Measurements from ENCODE around the gene CEACAM7.
"Not testable (repeated sequence)": the region's sequence is repeated elsewhere in the genome, so short reads cannot be mapped to it uniquely, and the experiment has no call there.

Gene CEACAM7

DNA sequence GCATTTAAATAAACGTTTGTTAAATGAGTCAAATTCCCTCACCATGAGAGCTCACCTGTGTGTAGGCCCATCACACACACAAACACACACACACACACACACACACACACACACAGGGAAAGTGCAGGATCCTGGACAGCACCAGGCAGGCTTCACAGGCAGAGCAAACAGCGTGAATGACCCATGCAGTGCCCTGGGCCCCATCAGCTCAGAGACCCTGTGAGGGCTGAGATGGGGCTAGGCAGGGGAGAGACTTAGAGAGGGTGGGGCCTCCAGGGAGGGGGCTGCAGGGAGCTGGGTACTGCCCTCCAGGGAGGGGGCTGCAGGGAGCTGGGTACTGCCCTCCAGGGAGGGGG, 11.9 kb upstream of the CEACAM7 start:
- no peak for FAIRE-seq

DNA sequence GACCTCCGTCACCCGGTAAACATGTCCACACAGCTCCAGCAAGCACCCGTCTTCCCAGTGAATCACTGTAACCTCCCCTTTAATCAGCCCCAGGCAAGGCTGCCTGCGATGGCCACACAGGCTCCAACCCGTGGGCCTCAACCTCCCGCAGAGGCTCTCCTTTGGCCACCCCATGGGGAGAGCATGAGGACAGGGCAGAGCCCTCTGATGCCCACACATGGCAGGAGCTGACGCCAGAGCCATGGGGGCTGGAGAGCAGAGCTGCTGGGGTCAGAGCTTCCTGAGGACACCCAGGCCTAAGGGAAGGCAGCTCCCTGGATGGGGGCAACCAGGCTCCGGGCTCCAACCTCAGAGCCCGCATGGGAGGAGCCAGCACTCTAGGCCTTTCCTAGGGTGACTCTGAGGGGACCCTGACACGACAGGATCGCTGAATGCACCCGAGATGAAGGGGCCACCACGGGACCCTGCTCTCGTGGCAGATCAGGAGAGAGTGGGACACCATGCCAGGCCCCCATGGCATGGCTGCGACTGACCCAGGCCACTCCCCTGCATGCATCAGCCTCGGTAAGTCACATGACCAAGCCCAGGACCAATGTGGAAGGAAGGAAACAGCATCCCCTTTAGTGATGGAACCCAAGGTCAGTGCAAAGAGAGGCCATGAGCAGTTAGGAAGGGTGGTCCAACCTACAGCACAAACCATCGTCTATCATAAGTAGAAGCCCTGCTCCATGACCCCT, 11.3 kb upstream of the CEACAM7 start:
- FAIRE-seq = no peak

DNA sequence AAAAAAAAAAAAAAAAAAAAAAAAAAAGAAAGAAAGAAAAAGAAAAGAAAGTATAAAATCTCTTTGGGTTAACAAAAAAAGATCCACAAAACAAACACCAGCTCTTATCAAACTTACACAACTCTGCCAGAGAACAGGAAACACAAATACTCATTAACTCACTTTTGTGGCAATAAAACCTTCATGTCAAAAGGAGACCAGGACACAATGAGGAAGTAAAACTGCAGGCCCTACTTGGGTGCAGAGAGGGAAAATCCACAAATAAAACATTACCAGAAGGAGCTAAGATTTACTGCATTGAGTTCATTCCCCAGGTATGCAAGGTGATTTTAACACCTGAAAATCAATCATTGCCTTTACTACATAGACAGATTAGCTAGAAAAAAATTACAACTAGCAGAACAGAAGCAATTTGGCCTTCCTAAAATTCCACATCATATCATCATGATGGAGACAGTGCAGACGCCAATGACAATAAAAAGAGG, 10.7 kb upstream of the CEACAM7 start:
- peak; percentile 62 for FAIRE-seq

DNA sequence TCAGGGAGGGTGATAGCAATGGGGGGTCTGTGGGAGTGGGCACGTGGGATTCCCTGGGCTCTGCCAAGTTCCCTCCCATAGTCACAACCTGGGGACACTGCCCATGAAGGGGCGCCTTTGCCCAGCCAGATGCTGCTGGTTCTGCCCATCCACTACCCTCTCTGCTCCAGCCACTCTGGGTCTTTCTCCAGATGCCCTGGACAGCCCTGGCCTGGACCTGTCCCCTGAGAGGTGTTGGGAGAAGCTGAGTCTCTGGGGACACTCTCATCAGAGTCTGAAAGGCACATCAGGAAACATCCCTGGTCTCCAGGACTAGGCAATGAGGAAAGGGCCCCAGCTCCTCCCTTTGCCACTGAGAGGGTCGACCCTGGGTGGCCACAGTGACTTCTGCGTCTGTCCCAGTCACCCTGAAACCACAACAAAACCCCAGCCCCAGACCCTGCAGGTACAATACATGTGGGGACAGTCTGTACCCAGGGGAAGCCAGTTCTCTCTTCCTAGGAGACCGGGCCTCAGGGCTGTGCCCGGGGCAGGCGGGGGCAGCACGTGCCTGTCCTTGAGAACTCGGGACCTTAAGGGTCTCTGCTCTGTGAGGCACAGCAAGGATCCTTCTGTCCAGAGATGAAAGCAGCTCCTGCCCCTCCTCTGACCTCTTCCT, 9.3 kb upstream of the CEACAM7 start:
- no peak for FAIRE-seq

DNA sequence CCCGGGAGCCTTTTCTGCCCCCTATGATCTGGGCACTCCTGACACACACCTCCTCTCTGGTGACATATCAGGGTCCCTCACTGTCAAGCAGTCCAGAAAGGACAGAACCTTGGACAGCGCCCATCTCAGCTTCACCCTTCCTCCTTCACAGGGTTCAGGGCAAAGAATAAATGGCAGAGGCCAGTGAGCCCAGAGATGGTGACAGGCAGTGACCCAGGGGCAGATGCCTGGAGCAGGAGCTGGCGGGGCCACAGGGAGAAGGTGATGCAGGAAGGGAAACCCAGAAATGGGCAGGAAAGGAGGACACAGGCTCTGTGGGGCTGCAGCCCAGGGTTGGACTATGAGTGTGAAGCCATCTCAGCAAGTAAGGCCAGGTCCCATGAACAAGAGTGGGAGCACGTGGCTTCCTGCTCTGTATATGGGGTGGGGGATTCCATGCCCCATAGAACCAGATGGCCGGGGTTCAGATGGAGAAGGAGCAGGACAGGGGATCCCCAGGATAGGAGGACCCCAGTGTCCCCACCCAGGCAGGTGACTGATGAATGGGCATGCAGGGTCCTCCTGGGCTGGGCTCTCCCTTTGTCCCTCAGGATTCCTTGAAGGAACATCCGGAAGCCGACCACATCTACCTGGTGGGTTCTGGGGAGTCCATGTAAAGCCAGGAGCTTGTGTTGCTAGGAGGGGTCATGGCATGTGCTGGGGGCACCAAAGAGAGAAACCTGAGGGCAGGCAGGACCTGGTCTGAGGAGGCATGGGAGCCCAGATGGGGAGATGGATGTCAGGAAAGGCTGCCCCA, 8.5 kb upstream of the CEACAM7 start:
- FAIRE-seq = no peak

DNA sequence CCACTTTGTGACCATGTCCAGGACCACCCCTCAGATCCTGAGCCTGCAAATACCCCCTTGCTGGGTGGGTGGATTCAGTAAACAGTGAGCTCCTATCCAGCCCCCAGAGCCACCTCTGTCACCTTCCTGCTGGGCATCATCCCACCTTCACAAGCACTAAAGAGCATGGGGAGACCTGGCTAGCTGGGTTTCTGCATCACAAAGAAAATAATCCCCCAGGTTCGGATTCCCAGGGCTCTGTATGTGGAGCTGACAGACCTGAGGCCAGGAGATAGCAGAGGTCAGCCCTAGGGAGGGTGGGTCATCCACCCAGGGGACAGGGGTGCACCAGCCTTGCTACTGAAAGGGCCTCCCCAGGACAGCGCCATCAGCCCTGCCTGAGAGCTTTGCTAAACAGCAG, 7.7 kb upstream of the CEACAM7 start:
- no peak for FAIRE-seq

DNA sequence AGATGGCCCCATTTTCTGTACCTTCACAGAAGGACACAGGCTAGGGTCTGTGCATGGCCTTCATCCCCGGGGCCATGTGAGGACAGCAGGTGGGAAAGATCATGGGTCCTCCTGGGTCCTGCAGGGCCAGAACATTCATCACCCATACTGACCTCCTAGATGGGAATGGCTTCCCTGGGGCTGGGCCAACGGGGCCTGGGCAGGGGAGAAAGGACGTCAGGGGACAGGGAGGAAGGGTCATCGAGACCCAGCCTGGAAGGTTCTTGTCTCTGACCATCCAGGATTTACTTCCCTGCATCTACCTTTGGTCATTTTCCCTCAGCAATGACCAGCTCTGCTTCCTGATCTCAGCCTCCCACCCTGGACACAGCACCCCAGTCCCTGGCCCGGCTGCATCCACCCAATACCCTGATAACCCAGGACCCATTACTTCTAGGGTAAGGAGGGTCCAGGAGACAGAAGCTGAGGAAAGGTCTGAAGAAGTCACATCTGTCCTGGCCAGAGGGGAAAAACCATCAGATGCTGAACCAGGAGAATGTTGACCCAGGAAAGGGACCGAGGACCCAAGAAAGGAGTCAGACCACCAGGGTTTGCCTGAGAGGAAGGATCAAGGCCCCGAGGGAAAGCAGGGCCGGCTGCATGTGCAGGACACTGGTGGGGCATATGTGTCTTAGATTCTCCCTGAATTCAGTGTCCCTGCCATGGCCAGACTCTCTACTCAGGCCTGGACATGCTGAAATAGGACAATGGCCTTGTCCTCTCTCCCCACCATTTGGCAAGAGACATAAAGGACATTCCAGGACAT, 7.0 kb upstream of the CEACAM7 start:
- no peak for FAIRE-seq

DNA sequence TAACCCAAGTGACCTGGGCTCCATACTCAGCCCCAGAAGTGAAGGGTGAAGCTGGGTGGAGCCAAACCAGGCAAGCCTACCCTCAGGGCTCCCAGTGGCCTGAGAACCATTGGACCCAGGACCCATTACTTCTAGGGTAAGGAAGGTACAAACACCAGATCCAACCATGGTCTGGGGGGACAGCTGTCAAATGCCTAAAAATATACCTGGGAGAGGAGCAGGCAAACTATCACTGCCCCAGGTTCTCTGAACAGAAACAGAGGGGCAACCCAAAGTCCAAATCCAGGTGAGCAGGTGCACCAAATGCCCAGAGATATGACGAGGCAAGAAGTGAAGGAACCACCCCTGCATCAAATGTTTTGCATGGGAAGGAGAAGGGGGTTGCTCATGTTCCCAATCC, 6.1 kb upstream of the CEACAM7 start:
- FAIRE-seq = no peak

DNA sequence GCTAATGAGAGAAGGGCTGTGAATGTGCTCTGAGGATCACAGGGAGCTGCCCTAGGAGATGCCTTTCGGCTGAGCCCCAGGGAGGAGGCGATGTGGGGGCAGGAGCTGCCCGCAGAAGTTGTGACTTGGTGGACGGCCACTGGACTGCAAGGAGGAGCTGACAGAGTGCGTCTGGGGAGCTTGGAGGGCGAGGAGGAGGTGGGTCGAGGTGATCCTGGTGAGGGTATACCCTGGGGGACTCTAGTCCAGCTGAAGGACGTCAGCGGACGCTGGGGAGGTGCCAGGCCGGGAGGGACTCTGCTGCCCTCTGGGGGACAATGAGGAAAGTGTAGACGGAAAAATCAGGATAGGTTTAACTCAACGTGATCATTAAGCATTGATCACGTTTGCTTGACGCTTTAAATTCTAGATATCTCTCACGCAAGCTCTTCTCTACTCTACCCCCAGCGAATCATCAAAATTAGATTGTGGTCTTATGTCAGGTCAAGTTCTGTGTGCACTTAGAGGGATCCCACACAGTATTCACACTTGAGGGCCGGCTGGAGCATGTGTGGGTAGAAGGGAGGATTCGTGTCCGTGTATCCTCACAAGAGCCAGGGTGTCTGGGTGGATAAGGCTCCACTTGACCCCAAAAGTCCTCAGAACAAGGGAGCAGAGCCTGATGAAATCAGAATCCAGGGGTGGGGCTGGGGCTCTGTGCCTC, 3.3 kb upstream of the CEACAM7 start:
- FAIRE-seq = no peak

DNA sequence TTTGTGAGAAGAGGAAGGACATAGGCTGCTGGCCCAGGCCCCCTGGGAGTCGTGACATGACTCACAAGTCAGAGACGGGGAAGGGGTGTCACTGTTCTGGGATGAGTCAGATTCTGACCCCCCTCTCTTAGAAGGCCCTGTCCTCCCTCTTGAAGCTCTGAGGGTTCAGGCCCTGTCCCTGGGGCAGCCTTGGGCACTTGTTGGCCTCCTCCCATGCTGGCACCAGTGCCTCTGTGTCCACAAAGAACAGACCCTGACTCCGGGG, 2.7 kb upstream of the CEACAM7 start:
- no peak for FAIRE-seq

DNA sequence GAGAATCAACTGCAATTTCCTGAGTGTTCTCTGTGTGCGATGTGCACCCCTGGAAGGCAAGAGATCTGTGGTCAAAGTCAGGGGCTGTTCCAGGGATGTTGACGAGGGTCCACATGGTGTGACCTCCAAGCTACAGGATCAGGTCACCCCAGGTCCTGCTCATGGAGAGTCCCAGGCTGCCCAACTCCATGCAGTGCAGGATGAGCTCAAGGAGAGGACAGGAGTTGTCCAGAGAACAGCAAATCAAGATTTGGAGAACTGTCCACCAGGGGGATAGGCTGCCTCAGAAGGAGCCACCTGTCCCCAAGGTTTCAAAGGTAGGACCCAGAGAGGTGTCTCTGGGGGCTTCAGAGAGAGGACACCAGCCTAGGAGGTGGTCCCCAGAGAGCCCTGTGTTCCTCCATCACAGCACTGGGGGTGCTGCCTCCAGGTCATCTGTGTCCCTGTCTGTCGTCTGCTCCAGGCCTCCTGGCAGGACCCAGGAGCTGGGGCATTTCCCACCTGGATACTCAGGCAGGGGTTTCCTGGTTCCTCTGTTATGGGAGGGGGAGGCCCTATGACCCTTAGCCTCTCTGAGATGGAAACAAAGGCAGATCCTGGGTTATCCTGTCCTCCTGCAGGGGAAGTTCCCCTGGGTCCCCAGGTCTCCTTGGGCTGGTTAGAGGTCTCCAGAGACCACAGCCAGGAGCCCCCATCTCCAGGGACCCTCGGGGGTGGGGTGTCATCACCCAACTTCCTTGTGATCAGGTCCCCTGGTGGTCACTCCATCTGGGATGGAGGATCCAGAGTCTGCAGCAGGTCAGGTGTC, 2.1 kb upstream of the CEACAM7 start:
- FAIRE-seq = no peak

DNA sequence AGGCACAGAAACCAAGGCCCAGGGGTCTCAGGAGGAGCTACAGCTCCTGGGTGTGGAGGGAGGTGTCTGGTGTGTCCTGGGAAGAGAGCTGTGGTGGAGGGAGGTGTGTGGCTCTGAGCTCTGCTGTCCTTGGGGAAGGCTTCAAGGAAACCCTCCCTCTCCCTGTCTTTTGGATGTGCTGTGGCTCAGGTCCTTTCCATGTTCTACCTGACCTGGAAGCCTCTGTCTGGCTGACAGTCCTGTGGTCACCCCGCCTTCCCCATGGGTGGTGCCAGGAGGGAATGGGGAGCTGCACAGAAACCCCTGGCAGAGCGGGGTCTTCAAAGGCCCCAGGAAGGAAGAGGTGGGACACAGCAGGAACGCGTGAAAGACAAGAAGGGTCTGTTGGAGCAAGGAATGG, 617 bp upstream of the CEACAM7 start:
- no peak for FAIRE-seq

DNA sequence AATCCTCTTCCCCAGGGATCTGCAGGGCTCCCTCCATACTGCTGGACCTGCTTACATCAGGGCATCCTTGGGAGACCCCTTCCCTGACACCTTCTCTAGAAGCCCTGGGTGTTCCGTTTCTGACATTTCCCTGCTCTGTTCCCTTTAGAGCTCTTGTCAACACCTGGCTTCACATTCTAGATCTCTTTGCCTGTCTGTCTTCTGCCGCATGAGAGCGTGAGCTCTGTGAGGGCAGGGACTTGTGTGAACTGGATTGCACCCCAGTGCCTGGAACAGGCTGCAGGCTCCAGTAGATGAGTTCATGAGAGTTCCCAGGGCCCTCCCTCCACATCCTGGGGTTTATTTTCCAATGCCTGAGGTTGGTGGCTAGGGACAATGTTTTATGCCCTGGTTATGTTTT, 651 bp downstream of the CEACAM7 start:
- FAIRE-seq = no peak

DNA sequence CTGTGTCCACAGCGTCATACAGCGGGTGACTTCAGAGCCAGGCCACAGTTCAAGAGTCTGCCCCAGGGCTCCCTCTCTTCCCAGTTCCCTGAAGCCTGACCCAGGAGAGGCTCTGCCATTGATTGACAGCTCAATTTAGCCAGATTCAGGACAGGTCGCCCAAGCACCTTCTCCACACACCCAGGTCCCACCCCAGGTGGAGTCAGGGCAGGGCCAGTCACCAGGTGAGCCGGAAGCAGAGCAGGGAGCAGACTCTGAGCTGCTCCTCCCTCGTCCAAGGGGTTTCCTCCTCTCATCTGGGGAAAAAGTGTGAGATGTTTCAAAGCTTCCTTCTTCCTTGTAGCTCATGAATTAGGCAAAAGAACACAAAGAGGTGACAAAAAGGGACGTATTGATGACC, 5.6 kb downstream of the CEACAM7 start:
- FAIRE-seq = no peak

DNA sequence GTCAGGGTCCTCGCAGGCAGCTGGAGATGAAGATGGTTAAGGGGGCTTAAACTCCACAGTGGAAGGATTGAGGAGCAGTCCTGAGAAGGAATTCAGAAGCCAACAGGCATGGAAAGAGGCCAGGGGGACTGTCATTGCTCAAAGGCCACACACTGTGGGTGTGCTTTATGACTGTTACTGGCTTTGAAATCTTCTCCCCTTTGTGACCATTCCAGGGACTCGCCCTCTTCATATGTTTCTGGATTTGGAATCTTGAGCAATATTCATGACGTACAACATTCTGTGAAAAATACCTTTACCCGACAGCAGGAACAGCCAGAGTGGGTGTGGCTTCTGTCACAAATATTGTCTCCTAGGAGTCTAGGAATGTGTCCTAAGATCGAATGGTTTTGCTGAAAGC, 16.6 kb downstream of the CEACAM7 start:
- no peak for FAIRE-seq

DNA sequence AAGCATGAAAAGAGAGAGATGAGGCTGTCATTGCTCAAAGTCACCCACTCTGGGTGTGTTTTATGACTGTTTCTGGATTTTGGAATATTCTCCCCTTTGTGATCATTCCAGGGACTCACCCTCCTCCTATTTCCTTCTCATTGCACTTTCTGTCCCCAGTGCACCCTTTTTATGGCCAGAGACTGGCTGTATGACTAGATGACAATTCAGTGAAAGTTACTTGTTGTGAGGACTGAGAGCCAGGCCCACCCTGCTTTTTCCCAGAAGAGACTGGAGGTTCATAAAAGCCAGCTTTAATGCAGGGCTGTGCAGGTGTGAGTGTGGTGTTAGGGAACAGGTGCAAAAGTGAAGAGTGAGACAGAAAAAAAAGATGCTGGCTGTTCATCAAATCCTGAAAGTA, 17.3 kb downstream of the CEACAM7 start:
- FAIRE-seq = no peak

DNA sequence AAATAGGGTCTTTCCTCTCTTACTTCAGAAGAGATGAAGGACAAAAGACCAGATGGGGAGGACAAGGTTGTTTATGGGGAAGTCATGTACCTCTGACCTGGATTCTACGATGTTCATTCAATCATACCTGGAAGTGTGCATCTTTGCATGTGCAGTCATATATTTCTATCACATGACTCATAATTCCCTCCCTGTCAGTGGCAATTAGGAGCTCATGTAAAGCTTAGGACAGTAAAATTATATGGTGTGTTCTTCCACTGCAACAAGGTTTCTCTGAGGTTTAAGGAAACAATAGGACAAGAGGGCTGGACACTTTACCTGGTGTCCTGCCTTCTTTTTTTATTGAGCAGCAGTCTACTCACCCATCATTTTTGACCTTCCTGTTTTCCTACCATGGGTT, 19.8 kb downstream of the CEACAM7 start:
- peak; percentile 87 for FAIRE-seq

DNA sequence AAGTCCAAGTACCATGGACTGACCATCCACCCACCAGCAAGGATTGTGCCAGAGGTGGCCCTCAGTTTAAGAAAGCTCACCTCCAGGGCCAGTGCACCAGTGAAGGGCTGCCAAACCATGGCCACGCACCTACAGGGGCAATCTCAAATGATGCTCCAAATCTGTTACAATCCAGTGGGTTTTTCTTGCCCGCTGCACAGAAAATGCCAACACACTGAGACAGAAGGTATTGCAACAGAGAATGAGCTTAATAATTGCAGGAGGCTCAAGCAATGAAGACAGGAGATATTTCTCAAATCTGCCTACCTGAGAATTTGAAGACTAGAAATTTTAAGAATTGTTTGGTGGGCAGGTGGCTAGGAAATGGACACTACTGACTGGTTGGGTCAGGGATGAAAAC, 22.0 kb downstream of the CEACAM7 start:
- FAIRE-seq = no peak

DNA sequence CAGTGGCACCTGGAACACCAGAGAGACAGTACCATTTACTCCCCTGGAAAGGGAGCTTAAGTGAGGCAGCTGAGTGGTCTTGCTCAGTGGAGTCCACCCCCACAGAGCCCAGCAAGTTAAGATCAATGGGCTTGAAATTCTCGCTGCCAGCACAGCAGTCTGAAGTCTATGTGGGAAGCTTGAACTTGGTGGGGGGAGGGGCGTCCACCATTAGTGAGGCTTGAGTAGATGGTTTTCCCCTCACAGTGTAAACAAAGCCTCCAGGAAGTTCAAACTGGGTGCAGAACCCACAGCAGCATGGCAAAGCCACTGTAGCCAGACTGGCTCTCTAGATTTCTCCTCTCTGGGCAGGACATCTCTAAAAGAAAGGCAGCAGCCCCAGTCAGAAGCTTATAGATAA, 30.9 kb downstream of the CEACAM7 start:
- no peak for FAIRE-seq

DNA sequence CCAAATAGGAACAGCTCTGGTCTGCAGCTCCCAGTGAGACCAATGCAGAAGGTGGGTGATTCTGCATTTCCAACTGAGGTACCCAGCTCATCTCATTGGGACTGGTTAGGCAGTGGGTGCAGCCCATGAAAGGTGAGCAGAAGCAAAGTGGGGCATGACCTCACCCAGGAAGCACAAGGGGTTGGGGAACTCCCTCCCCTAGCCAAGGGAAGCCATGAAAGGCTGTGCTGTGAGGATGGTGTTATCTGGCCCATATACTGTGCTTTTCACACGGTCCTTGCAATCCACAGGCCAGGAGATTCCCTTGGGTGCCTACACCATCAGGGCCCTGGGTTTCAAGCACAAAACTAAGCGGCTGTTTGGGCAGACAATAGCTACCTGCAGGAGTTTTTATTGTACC, 31.3 kb downstream of the CEACAM7 start:
- FAIRE-seq = not testable (repeated sequence)

DNA sequence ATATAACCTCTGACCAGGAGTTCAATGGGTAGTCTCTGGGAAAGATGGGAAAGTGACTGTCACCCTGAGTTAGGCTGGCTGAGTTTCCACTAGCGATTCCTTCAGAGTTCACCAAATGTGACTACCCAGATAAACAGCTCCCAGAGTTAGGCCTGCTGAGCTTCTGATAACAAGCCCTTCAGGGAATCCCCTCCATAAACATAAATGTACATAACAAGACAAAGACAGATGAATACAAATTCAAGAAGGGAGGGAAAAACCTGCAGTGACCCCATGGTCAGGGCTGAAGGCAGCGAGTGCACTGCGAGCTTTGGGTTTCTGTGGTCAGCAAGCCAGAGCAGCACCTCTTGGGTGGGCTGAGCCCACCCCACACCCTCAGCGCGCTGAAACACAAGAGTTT, 35.8 kb downstream of the CEACAM7 start:
- no peak for FAIRE-seq

DNA sequence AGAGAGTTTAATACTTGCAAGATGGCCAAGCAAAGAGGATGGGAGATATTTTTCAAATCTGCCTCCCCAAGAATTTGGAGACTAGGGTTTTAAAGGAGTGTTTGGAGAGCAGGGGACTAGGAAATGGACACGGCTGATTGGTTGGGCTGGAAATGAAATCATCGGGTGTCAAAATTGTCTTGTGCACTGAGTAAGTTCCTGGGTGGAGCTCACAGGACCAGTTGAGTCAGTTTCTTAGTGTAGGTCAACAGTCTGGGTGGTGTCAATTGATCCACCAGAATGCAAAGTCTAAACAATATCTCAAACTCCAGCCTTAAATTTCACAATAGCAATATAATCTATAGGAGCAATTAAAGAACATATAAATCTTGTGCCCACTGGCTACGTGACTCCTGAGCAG, 38.2 kb downstream of the CEACAM7 start:
- FAIRE-seq = peak; percentile 45

All from colon (tissue), 2 donors.